Fibroblast of peridontal ligament (primary cell): ENCODE results near the gene CLN3.
"Not testable (repeated sequence)": the region's sequence is repeated elsewhere in the genome, so short reads cannot be mapped to it uniquely, and the experiment has no call there.

Source experiments
- DNase-seq: peaks from one replicate; pipeline ENCODE4 v3.0.0-alpha.2; 2010; ENCODE audit errors: extremely low read depth

Gene CLN3

GRCh38 chr16:28491970-28492474 is at the start of gene CLN3:
Gene CLN3, minus strand, starts transcription at chr16:28492074. Its CDS starts 315 bp downstream, at chr16:28491759.
- DNase-seq, result peak; percentile 96

GRCh38 chr16:28540346-28540745 is 48.5 kb upstream of the CLN3 start:
- no peak for DNase-seq

DNA sequence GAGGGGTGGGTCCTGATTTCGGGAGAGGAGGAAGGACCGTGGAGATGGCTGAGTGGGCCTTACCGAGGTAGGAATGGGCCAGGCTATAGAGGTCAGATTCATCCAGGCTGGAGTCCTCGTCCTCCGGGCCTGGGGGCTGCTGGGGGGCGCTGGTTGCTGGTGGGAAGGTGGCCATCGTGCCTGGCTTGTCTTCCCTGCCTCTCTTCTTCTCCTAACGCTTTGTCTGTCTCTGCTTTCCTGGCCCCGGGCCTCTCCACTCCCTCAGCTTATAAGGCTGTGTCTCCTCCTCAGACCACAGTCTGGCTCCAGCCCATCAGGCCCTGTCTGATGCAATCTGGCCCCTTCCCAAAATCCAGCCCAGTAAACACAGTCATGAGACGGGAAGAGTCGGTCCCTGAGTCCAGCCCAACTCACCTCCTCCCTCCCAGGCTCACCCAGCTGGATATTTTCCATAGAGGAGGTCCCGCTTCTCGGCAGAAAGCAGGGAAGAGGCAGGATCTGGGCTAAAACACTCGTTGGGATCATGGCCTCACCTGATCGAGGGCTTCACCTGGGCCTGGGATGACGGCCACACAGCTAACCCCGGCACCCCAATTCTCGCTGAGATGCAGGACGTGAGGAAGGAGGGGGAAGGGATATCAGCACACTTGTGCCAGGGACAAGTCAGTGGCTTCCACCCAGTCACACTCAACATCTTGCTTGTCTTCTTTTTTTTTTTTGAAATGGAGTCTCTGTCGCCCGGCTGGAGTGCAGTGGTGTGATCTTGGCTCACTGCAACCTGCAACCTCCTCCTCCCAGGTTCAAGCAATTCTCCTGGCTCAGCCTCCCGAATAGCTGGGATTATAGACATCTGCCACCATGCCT is 47.1 kb upstream of the CLN3 start, which contains the start of gene NUPR1:
NUPR1 (minus strand) TSS at position 242 of the 864 bp plus-strand sequence; CDS start at position 175, 67 bp downstream.
- DNase-seq, result peak; percentile 99

GRCh38 chr16:28537964-28538732 is 46.3 kb upstream of the CLN3 start:
- DNase-seq, result no peak

- no peak for DNase-seq
Measured at GRCh38 chr16:28537076-28537475, 45.2 kb upstream of the CLN3 start.

GRCh38 chr16:28534542-28535373 is 42.9 kb upstream of the CLN3 start:
- peak; percentile 57 for DNase-seq

- DNase-seq, result no peak
Measured at GRCh38 chr16:28532940-28533647, 41.2 kb upstream of the CLN3 start.

DNA sequence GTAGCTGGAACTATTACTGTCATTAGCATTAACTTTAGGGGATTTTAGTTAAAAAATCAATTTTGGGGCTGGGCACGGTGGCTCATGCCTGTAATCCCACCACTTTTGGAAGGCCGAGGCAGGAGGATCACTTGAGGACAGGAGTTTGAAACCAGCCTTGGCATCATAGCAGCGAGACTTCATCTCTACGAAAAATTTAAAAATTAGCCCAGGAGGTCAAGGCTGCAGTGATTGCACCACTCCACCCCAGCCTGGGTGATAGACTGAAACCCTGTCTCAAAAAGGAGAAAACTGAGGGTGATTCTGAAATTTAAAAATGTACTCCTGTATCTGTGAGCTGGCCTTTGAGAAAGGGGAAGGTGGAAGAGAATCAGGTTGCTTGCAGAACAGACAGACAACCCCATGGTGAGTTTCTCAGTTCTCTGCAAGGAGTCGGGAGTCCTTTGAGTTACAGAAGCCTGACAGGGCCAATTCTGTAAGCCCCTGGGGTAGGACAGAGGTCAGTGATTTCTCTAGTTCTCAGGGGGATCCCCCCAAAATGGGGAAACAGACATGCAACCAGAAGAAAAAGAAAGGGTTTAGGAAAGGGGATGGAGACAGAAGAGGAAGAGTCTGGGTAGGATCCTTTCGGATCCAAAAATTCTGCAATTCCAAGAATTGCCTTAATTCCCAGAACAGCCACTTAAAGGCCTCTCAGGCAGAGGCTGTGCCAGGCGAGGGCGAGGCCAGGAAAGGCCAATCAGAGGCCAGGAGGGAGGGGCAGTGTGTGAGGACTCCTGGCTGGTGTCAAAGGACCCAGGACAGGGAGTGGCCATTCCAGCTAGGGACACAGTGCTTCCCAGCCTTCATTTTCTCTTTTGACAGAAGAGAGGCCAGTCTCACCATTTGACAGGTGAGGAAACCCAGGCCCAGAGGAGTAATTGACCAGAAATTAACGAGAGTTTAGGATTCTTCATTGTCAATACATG is 40.2 kb upstream of the CLN3 start:
- no peak for DNase-seq

DNA sequence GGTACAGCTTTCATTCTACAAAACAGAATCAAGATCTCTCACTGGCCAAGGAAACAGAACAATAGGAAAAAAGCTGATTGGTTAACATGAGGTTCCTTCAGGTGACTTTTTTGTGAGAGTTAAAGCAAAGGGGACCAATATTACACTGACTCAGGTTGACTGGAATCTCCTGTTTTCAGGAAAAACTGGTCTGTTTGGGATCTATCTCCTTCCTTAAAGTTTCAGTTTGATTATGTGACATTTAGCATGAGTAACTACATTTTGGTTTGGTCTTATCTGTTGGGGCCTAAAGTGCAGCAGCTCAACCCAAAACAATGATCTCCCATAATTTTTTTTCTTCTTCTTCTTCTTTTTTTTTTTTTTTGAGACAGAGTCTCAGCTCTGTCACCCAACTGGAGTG is 37.2 kb upstream of the CLN3 start:
- DNase-seq, result no peak

DNA sequence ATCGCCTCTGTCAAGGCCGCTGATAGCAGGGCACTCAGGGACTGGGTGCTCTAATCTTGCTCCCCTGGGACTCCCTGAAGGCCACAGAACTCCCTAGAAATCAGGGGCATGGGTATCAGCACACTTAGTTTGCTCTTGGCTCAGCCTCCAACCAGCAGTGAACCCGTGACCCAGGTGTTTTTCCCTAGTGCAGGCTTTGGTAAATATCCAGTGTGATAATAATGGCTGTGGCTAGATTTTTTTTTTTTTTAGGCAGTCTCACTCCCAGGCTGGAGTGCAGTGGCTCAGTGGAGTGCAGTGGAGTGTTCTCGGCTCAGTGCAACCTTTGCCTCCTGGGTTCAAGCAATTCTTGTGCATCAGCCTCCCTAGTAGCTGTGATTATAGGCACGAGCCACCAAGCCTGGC is 36.6 kb upstream of the CLN3 start:
- DNase-seq, result no peak

GRCh38 chr16:28527985-28528384 is 36.1 kb upstream of the CLN3 start:
- no peak for DNase-seq

DNA sequence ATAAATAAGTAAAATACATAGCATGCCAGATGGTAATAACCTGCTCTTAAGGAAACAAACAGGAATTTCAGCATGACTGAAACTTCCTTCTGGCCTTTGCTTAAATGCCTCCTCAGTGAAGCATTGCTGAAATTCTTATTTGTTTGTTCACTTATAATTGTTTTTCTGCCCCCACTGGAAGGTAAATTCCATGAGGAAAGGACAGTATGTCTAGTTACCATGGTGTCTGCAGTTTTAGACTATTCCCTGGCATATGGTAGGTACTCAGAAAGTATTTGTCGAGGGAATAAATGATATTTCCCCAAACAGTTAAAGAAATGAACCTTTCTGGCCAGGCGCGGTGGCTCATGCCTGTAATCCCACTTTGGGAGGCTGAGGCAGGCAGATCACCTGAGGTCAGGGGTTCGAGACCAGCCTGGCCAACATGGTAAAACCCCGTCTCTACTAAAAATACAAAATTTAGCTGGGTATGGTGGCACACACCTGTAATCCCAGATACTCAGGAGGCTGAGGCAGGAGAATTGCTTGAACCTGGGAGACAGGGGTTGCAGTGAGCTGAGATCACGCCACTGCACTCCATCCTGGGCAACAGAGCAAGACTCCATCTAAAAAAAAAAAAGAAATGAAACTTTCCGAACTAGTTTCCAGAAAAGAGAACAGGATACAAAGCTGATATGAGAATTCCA is 35.4 kb upstream of the CLN3 start:
- DNase-seq, result not testable (repeated sequence)

- DNase-seq, result no peak
Measured at GRCh38 chr16:28526201-28527099, 34.6 kb upstream of the CLN3 start.

DNA sequence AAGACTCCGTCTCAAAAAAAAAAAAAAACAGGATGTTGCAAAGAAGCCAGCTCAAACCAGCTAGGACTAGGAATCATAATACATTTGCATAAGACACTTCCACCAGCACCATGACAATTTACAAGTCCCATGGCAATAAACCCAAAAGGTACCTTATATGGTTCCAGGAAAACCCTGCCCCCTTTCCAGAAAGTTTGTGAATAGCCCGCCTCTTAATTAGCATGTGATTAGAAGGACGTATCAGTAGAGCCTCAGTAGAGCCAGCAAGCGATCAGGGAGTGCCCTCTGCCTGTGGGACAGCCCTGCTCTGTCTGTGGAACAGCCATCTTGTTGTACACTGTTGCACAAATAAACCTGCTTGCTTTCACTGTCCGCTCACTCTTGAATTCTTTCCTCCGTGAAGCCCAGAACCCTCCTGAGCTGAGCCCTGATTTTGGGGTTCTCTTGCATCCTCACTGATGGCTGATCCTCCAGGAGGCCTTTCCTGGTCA is 32.9 kb upstream of the CLN3 start:
- no peak for DNase-seq

DNA sequence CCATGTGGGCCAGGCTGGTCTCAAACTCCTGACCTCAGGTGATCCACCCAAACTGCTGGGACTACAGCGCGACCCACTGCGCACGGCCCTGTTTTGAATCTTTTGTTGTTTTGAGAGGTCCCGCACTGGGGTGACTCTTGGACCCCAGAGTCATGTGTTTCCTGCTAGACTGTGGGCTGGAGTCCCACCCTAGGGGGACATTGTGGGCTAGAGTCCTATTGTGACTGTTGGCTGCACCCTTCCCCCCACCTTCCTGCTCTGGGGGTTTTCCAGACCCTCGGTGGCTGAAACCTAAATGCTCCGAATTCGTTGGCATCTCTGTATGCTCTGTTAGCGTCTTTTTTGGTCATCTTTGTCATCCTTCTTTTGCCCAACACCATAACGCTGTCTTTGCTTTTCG is 30.9 kb upstream of the CLN3 start:
- no peak for DNase-seq

DNA sequence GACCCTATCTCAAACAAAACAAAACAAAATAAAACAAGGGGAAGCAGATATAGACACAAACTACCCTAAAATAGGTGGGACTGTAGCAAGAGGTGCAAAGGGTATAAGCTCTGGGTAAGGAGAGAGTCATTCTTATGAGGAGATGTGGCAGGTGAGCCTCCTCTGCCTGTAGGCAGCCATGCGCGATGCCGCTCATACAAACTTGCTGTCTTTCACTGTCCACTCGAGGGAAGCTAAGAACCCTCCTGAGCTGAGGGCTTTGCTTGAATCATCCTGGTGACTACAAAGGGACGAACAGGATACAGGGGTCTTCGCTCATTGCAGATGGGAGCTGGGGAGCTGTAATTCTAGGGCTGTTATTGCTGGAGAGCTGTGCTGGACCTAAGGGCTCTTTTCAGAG is 29.6 kb upstream of the CLN3 start:
- no peak for DNase-seq

DNA sequence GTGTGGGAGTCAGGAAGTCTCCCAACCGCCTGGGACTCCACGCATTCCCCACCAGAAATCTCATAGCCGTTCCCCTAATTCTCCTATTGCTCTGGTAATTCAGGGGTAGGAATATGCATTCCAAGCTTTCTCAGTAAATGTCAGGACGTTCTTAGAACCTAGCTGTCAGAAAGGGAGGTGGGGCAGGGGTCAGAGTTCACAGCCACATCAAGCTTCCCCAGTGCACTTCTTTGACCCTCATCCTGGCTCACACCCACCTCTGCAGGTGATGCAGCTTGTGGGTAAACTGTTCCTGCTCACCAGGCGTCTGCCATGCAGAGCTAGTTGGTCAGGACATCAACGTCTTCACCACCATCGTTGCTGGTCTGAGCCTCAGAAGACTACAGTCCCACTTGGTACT is 28.8 kb upstream of the CLN3 start:
- no peak for DNase-seq

DNA sequence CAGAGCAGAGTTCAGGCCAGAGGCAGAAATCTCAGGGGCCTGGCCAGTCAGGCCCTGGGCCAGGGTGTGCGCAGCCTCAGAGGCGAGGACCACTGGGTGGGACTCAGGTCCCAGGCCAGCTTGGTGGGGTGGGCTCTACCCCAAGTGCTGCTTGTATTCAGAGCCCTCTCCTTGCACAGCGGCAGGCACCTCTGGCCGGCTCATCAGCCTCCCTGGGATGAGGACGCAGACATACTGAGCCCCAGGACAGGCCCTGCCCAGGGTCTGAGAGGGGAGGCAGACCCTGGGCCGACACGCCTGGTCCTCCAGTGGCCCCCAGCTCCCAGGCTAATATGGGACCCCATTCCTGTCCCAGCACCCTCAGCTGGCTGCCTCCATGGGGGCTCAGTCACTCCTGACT is 22.4 kb upstream of the CLN3 start:
- no peak for DNase-seq
